Measurements from ENCODE around the gene VIPR2.
"Not testable (repeated sequence)": the region's sequence is repeated elsewhere in the genome, so short reads cannot be mapped to it uniquely, and the experiment has no call there.

VIPR2 gene

GRCh38 chr7:159139639-159140038, 5.0 kb downstream of the VIPR2 start:
- DNase-seq (ENCODE audit: low spot score), result no peak

GRCh38 chr7:159139202-159139601, 5.5 kb downstream of the VIPR2 start:
- DNase-seq (ENCODE audit: low spot score), result no peak

DNA sequence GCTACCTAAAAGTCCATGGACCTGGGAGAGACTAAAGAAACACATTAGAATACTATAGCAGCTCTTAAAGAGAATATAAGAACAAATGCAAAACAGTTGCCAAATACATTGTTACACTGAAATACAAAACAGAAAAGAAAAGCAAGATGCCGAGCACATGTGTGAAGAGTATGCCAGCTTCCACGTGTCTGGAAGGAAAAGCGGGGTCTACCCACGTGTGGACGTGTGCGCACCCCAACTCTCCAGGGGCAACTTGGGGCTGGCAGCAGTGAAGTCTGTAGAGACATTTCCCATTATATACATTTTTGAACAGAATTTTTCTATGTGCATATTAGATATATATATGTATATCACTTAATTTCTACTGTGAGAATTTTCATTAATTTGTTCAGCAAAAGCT, 6.2 kb downstream of the VIPR2 start:
- no peak for DNase-seq (ENCODE audit: low spot score)

GRCh38 chr7:159137906-159138305, 6.8 kb downstream of the VIPR2 start:
- DNase-seq (ENCODE audit: low spot score), result no peak

GRCh38 chr7:159136846-159137245, 7.8 kb downstream of the VIPR2 start:
- no peak for DNase-seq (ENCODE audit: low spot score)

DNA sequence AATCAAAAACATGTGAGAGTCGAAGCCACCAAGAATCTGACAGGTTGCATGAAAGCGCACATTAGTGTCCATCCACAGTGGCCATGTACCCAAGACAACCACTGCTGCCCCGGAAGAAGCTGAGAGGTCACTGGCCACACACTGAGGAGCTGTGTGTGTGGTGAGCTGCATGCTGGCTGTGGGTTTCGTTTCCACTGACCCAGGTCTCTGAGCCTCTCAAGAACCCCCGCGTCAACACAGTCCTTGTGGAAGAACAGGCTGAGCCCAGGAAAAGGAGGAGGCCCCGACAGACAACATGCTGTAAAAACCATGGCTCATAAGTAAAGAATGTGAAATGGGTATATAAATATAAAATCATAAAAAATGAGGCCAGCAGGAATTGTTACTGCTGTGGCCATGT, 8.2 kb downstream of the VIPR2 start:
- no peak for DNase-seq (ENCODE audit: low spot score)

GRCh38 chr7:159136013-159136412, 8.7 kb downstream of the VIPR2 start:
- no peak for DNase-seq (ENCODE audit: low spot score)

DNA sequence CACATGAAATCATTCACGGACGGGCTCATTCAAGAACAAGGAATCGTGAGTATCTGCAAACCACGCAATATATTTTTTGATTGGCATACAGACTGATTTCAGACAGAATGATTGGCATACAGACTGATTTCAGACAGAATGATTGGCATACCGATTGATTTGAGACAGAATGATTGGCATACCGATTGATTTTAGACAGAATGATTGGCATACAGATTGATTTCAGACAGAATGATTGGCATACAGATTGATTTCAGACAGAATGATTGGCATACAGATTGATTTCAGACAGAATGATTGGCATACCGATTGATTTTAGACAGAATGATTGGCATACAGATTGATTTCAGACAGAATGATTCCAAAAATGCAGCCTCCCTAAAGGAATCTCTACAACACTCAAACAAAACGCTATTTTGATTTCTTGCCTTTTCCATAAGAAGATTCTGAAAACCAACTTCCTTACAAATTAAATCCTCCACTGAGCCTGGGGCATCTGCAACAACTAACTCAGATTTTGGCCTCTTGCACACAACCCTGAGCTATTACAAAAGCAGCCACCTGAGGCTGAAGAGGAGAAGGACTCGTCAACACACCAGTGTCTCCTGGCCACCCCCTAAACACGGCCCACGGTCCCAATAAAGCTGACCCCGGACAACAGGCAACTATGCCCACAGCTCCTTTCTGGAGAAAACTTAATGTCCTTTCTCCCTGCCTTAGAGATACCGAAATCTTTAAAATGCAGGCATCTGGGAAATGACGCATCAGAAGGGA, 11.8 kb downstream of the VIPR2 start:
- not testable (repeated sequence) for DNase-seq (ENCODE audit: low spot score)

GRCh38 chr7:159130820-159131219, 13.8 kb downstream of the VIPR2 start:
- no peak for DNase-seq (ENCODE audit: low spot score)

- no peak for DNase-seq (ENCODE audit: low spot score)
These were observed 14.4 kb downstream of the VIPR2 start for GRCh38 chr7:159130199-159130775.

DNA sequence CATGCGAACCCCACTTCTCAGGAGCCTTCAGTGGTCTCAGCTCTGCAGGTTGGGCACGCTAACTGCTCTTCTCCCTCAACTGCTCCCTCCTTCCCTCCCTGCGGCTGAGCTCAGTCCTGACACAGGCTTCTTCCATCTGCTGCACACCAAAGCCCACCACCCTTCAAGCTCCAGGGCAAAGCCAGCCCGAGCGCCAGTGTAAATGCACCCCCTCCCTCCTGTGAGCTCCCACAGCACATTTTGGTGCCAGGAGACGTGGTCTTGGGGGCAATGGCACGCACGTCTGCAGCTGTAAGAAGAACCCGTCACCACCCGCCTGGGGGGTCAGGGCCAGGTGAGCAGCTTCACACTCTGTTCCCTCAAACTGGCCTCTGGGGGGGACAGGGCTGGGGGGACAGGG, 15.9 kb downstream of the VIPR2 start:
- no peak for DNase-seq (ENCODE audit: low spot score)

- DNase-seq (ENCODE audit: low spot score), result no peak
These were observed 16.7 kb downstream of the VIPR2 start for GRCh38 chr7:159127691-159128642.

- no peak for DNase-seq (ENCODE audit: low spot score)
These were observed 18.1 kb downstream of the VIPR2 start for GRCh38 chr7:159126311-159127260.

DNA sequence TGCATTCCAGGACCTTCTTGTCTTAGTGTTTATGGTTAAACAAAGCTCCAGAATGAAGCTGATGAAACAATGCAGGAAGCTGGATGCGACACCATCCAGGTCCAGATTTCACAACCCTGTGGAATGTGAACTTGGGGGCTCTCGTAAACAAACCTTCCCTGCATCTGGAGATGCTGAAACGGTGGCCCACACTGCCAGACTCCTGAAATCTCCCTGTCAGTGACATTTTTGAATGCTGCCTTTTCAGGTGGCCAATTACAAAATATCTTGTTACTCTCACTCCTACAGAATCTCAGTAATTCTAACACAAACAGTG, 18.8 kb downstream of the VIPR2 start:
- DNase-seq (ENCODE audit: low spot score), result no peak

DNA sequence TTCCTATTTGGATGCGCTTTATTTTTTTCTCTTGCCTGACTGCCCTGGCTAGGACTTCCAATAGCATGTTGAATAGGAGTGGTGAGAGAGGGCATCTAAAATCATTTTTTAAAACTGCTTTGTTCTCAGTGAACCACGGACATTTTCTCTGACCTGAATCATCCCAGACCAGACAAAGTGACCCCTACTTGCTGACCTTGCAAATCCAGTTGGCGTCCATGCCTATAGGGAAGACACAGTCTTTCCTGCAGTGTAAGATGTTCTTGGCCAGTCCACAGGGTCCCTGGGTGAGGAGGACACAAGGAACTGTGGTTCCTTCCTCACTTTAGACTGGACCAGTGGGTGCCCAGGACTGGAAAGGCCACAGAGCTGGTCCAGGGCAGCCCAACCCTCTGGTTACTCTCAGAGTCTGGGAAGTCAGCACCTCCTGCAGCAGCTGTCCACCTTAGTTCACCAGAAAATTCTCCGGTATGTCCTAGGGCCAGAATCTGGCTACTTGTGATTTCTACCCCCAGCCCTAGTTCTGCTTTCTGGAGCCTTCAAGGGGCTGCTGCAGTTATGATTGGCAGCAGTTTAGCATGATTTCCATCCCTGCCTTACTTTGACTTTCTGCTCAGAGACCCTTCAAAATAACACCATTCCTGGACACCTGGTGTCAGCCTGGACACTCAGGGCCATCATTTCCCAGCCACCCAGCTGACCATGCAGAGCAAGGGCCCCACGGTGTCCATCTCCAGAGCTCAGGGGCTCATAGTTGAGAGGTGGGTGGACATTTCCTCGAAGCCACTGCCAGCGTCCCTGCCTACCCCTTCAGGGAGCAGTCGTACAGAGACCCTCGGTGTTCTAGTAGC, 19.3 kb downstream of the VIPR2 start:
- no peak for DNase-seq (ENCODE audit: low spot score)

GRCh38 chr7:159123793-159124192, 20.9 kb downstream of the VIPR2 start:
- DNase-seq (ENCODE audit: low spot score), result not testable (repeated sequence)

DNA sequence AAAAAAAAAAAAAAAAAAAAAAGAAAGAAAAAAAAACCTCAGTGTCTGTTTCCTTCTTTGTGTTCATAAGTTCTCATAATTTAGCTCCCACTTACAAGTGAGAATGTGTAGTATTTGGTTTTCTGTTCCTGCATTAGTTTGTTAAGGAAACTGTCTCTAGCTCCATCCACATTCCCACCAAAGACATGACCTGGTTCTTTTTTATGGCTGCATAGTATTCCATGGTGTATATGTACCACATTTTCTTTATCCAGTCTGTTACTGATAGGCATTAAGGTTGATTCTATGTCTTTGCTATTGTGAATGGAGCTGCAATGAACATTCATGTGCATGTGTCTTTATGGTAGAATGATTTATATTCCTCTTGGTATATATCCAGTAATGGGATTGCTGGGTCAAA, 21.4 kb downstream of the VIPR2 start:
- not testable (repeated sequence) for DNase-seq (ENCODE audit: low spot score)

- no peak for DNase-seq (ENCODE audit: low spot score)
These were observed 22.4 kb downstream of the VIPR2 start for GRCh38 chr7:159122276-159122675.

- DNase-seq (ENCODE audit: low spot score), result no peak
These were observed 23.2 kb downstream of the VIPR2 start for GRCh38 chr7:159121476-159121875.

DNA sequence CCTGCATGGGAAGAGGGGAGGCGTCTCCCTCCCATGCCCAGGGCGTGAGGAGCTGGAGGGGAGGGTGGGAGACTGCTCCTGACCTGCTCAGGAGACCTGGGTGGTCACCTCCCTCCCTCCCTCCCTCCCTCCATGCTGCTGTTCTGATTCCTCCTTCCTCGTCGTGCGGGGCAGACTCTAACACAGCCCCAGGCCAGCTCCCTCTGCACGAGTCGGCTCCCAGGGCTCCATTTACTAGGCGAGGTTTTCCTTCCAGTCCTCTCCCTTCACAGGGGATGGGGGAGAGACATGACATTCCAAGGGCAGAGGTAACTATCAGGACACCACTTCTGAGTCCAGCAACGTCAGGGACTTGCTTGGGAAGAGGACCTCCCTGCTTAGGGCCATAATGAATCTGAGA, 23.6 kb downstream of the VIPR2 start:
- no peak for DNase-seq (ENCODE audit: low spot score)

GRCh38 chr7:159120540-159120919, 24.1 kb downstream of the VIPR2 start:
- no peak for DNase-seq (ENCODE audit: low spot score)
